Fibroblast of lung (primary cell): ENCODE results near the gene SCGN.

Source experiments
- CTCF ChIP-seq, 2 donors: IDR thresholded peaks in 1 of 2; conservative IDR thresholded peaks in 1 of 2; 1 replicate in 1 of 2; 2 replicates in 1 of 2; pipeline ENCODE4 v1.5.1; 2011 to 2012; ENCODE audit warnings: low read length in 2 of 2, control low read depth in 1 of 2, inconsistent platforms in 1 of 2, low read depth in 1 of 2, mild to moderate bottlenecking in 1 of 2
- EZH2 ChIP-seq: IDR thresholded peaks from 2 replicates; pipeline ENCODE4 v1.5.1; 2012; ENCODE audit warnings: low read length, control low read depth, mild to moderate bottlenecking; ENCODE audit errors: missing control alignments

- TF ChIP-seq CTCF (conservative IDR thresholded peaks at IDR 0.05 in 1 of 2, IDR thresholded peaks at IDR 0.05 in 1 of 2; ENCODE audit: low read depth in 1 of 2, low read length in 2 of 2) = no peak
- no peak for TF ChIP-seq EZH2
These were observed 23.2 kb downstream of the SCGN start for GRCh38 chr6:25675167-25675566.
